Subcutaneous abdominal adipose tissue (tissue), 5 donors: ENCODE measurements around the gene LRRTM2.
"Not testable (repeated sequence)": the region's sequence is repeated elsewhere in the genome, so short reads cannot be mapped to it uniquely, and the experiment has no call there.

Source experiments
- H3K27ac ChIP-seq: one replicate; pipeline ENCODE4 v1.7.0; 2013; ENCODE audit warnings: low read depth, mild to moderate bottlenecking, inconsistent platforms, low read length, moderate library complexity
- H3K27me3 ChIP-seq, 5 donors: one replicate each; pipeline ENCODE4 v1.7.0; 2013; ENCODE audit warnings: low read length in 5 of 5, inconsistent platforms in 1 of 5; ENCODE audit not compliant: control insufficient read depth in 5 of 5, insufficient read depth in 4 of 5
- H3K36me3 ChIP-seq, 5 donors: one replicate each; pipeline ENCODE4 v1.7.0; 2013; ENCODE audit warnings: low read length in 5 of 5; ENCODE audit not compliant: control insufficient read depth in 5 of 5, insufficient read depth in 5 of 5
- H3K4me1 ChIP-seq, 5 donors: one replicate each; pipeline ENCODE4 v1.7.0; 2013; ENCODE audit warnings: low read length in 5 of 5, mild to moderate bottlenecking in 3 of 5, moderate library complexity in 1 of 5; ENCODE audit not compliant: control insufficient read depth in 5 of 5, insufficient read depth in 5 of 5
- H3K4me3 ChIP-seq, 5 donors: one replicate each; pipeline ENCODE4 v1.7.0; 2013; ENCODE audit warnings: low read length in 5 of 5, low read depth in 1 of 5
- H3K9ac ChIP-seq, 5 donors: one replicate each; pipeline ENCODE4 v1.7.0; 2013; ENCODE audit warnings: low read length in 5 of 5, mild to moderate bottlenecking in 4 of 5, moderate library complexity in 3 of 5
- H3K9me3 ChIP-seq, 5 donors: one replicate each; pipeline ENCODE4 v1.7.0; 2013; ENCODE audit warnings: low read length in 5 of 5; ENCODE audit not compliant: control insufficient read depth in 5 of 5
- donor health status: healthy.
- donor health status: healthy.
- donor health status: healthy.
- donor health status: healthy.
- donor health status: healthy.

Gene LRRTM2

DNA sequence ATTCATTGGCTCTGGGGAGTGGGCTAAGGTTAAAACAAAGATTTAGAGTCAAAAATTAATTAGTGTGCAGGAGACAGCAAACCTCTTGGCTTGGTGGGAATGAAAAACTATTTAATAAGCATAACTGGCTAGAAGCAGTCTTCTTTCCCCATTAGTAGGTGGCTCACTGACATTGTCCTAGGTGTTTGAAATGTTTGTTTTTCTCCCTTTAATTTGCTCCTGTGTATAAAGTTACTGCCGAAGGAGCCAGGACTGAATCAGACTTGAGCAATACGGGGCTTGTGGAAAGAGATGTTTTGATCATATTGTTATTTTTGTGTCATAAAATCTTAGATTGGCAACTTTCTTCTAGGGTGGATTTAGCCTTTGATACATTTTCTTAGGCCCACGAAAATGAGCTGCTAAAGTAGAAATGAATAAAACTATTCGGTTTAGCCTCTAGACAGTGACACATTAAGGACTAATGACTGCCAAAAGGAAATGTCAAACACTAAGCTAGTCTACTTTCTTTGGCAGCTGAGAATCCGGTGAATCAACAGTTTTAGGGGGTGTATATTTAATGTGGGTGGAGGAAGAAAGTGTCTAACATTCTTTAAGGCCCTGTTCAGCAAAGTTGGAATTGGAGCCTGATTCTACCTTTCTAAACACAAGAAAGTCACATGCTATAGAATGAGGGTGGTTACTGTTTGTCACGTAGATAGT is 30.2 kb downstream of the LRRTM2 start:
- Histone ChIP-seq H3K9me3 (no peaks in the 10 kb centered on the region), H3K27me3 (no peaks in the 10 kb centered on the region), H3K4me3 (no peak overlapping the region), H3K36me3 (no peaks in the 10 kb centered on the region), H3K4me1 (peaks cover 5 to 63% (median 53%) of the 10 kb centered on the region in 5 donors), H3K9ac (peak overlapping the region in 4 of 5 donors; percentile 12 to 52 (median 37)), H3K27ac (peak overlapping the region; percentile 98)

DNA sequence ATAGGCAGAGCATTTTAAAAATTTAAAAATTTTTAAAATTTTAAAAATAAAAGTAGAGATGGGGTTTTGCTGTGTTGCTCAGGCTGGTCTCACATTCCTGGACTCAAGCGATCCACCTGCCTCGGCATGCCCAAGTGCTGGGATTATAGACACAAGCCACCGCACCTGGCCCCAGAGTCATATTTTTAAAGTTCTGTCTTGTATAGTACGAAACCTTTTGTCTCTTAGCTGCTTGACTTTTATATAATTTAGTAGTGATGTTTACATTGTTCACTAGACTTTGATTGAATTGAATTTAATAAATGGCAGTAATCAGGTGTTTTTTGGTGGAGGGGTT is 31.0 kb downstream of the LRRTM2 start:
- Histone ChIP-seq H3K9ac (peak overlapping the region in 4 of 5 donors; percentile 26 to 55 (median 50)), H3K27me3 (no peaks in the 10 kb centered on the region), H3K4me3 (no peak overlapping the region), H3K27ac (peak overlapping the region; percentile 98), H3K36me3 (no peaks in the 10 kb centered on the region), H3K4me1 (peaks cover 5 to 56% (median 48%) of the 10 kb centered on the region in 5 donors), H3K9me3 (no peaks in the 10 kb centered on the region)

DNA sequence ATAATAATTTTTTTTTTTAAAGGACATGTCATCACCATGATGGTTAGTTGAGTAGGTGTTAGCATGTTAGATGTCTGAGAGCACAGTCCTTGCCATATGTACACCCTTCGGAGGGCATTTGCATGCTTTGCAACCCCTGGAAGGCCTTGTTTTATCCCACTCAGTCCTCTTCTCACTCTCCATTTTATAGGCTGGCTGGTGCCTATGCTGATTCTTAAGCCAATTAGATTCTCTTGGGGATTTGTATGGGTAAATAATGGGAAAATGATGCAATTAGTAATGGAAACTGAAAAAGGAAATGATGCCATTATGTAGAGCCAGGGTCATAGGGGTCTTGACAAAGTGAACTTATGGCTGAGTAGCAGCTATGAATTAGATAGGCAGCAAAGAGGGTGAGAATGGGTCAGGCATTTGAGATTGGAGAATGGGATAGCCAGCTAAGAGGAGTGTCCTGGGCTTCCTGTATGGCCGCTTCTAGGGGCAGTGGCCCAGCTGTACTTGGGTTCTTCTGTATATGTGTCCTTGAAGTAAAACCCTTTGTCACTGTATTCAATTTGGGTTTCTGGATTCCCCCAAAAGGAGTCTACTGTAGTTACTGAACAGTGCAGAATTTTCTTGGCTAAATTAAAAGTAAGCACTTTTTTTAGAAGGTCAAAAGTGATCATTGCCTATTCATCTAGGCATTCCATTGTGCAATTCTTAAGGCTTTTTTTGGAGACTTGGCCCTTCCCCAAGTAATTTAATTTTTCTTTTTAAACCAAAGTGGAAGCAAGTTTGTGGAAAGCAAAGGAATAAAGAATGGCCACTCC is 31.6 kb downstream of the LRRTM2 start:
- Histone ChIP-seq H3K36me3 (no peaks in the 10 kb centered on the region), H3K27me3 (no peaks in the 10 kb centered on the region), H3K27ac (peak overlapping the region; percentile 98), H3K9me3 (no peaks in the 10 kb centered on the region), H3K4me1 (peaks cover 5 to 59% (median 48%) of the 10 kb centered on the region in 5 donors), H3K9ac (peak overlapping the region in 2 of 5 donors; percentile 48 to 55), H3K4me3 (peak overlapping the region in 2 of 5 donors; percentile 35 to 37)

GRCh38 chr5:138841531-138841930 is 33.6 kb downstream of the LRRTM2 start:
- Histone ChIP-seq H3K27ac (no peak overlapping the region), H3K9ac (no peak overlapping the region), H3K4me1 (peaks cover 5 to 56% (median 45%) of the 10 kb centered on the region in 5 donors), H3K4me3 (no peak overlapping the region), H3K36me3 (no peaks in the 10 kb centered on the region), H3K9me3 (no peaks in the 10 kb centered on the region), H3K27me3 (no peaks in the 10 kb centered on the region)

DNA sequence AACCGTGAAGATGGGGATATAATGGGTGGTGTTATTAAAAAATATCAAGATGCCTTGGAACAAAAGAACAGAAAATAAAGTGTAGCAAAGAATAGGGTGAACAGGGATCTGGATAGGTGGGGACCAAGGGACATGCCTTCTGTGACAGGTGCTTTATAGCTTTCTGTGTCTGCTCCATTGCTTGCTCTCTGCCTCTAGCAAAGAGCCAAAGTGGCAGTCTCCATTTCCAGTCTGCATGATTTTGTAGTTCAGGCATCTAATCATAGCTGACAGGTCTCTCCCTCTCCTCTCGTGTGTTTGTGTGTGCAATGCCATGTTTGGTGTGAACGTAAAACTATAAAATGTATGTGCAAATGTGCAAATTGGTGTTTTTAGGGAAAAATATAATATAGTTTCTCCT is 35.0 kb downstream of the LRRTM2 start:
- Histone ChIP-seq H3K9me3 (no peaks in the 10 kb centered on the region), H3K9ac (no peak overlapping the region), H3K36me3 (no peaks in the 10 kb centered on the region), H3K27me3 (no peaks in the 10 kb centered on the region), H3K27ac (no peak overlapping the region), H3K4me1 (peaks cover 5 to 45% (median 37%) of the 10 kb centered on the region in 5 donors), H3K4me3 (no peak overlapping the region)

DNA sequence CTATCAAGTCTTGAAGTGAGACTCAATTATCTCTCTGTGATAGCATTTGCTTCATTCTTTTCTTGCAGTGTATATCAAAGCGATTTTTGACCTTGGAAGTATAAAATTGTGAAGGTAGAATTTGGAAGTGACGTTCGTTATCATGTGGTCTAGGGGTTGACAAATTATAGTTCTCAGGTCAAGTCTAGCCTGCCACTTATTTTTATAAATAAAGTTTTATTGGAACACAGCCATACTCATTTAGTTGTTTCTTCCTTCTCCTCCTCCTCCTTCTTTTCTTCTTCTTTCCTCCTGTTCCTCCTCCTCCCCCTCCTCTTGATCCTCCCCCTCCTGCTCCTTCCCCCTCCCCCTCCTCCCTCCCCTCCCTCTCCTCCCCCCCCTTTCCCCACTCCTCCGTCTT is 38.0 kb downstream of the LRRTM2 start:
- Histone ChIP-seq H3K4me1 (peaks cover 0 to 23% (median 8%) of the 10 kb centered on the region in 5 donors), H3K9ac (no peak overlapping the region), H3K36me3 (no peaks in the 10 kb centered on the region), H3K27me3 (no peaks in the 10 kb centered on the region), H3K4me3 (no peak overlapping the region), H3K9me3 (no peaks in the 10 kb centered on the region), H3K27ac (no peak overlapping the region)

DNA sequence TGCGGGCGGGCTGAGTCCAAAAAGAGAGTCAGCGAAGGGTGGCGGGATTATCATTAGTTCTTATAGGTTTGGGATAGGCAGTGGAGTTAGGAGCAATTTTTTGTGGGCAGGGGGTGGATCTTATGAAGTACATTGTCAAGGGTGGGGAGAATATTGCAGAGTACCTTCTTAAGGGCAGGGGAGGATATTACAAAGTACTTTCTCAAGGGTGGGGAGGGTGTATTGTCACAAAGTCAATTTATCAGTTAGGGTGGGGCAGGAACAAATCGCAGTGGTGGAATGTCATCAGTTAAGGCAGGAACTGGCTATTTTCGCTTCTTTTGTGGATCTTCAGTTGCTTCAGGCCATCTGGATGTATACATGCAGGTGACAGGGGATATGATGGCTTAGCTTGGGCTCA is 40.3 kb downstream of the LRRTM2 start:
- not testable (repeated sequence) for H3K9me3 ChIP-seq, H3K4me3 ChIP-seq, H3K27me3 ChIP-seq, H3K9ac ChIP-seq, H3K27ac ChIP-seq, H3K36me3 ChIP-seq
- H3K4me1 ChIP-seq: peaks cover 0 to 14% (median 1%) of the 10 kb centered on the region in 5 donors

DNA sequence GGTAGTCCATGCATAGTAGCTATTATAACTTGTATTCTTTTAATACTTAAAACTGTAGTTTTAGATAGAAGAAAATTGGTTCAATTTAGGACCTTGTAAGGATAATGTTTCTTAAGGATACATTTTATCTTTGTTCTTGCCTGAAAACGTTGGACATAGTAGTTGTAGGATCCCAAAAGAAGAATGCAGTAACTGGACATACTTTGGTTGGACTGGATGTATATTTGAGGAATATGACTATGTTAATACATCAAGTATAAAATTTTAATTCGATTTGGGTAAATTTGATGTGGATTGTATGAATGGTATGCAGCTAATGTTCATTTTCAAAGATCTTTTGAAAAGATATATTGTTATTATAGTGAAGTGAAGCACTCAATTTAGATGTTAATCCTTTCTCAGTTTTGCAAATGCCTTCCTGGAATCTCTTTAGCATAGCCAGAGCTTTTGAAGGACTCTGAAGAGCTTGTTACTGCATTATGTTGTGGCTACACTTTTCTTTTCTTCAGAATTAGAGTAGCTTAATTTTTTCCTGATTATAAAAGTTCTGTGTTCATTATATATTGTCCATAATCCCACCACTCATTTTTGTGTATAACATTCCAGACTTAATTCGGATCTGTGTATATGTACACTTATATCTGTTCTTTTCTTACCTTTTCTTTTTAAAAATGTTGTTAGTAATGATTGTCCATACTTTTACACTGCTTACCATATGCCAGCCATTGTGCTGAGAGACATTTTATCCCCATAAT is 41.2 kb downstream of the LRRTM2 start:
- no peak overlapping the region for H3K4me3 ChIP-seq
- H3K9me3 ChIP-seq: no peaks in the 10 kb centered on the region
- H3K4me1 ChIP-seq: peaks cover 0 to 12% (median 0%) of the 10 kb centered on the region in 5 donors
- H3K36me3 ChIP-seq: peaks cover under 1 to 10% (median 7%) of the 10 kb centered on the region in 5 donors
- no peaks in the 10 kb centered on the region for H3K27me3 ChIP-seq
- no peak overlapping the region for H3K9ac ChIP-seq
- no peak overlapping the region for H3K27ac ChIP-seq

- Histone ChIP-seq H3K27ac (no peak overlapping the region), H3K4me3 (no peak overlapping the region), H3K36me3 (peaks cover 6 to 15% (median 13%) of the 10 kb centered on the region in 5 donors), H3K4me1 (peaks cover 0 to 17% (median 0%) of the 10 kb centered on the region in 5 donors), H3K9me3 (no peaks in the 10 kb centered on the region), H3K27me3 (no peaks in the 10 kb centered on the region), H3K9ac (no peak overlapping the region)
Observed at GRCh38 chr5:138833080-138833479, 42.1 kb downstream of the LRRTM2 start.
